CD4-positive, alpha-beta T cell (primary cell): ENCODE results near the gene ZNF506. TPM values are rescaled to one million over a fixed set of nuclear protein-coding genes. Genes with fewer than 3 reads are reported as not detected.
"Not testable (repeated sequence)": the region's sequence is repeated elsewhere in the genome, so short reads cannot be mapped to it uniquely, and the experiment has no call there.

Experiments used
- ATAC-seq: fragments of 200-7000 bp; cut with Tn5 transposase; one replicate; pipeline ENCODE4 v1.10.0; 2022; ENCODE audit warnings: mild to moderate bottlenecking; ENCODE audit not compliant: poor library complexity
- CTCF ChIA-PET: fragments of 350-600 bp; sonication (Branson Sonifier 250); formaldehyde crosslinking; loops from one replicate; lab custom pipeline; 2021; ENCODE audit warnings: antibody characterized with exemption, inconsistent platforms; lab: Charles Lee
- POLR2A ChIA-PET: fragments of 350-600 bp; sonication (Branson Sonifier 250); formaldehyde crosslinking; loops from one replicate; lab custom pipeline; 2021; ENCODE audit warnings: antibody characterized with exemption, inconsistent platforms; lab: Charles Lee
- DNase-seq, 14 experiments: peaks; one replicate each; pipeline ENCODE4 v3.0.0-alpha.2; 2013 to 2020; ENCODE audit warnings: mixed read lengths in 2 of 14
- H3K27ac ChIP-seq, 2 donors: one replicate each; pipeline versions ENCODE4 v1.5.1 to v1.7.0; 2013; ENCODE audit warnings: low read length in 2 of 2, low read depth in 1 of 2, mild to moderate bottlenecking in 1 of 2
- H3K27me3 ChIP-seq, 2 experiments: 1 replicate in 1 of 2; 2 replicates in 1 of 2; pipeline versions ENCODE4 v1.6.1 to v1.7.0; 2013; ENCODE audit warnings: low read length in 2 of 2, control low read depth in 1 of 2, mild to moderate bottlenecking in 1 of 2, moderate library complexity in 1 of 2; ENCODE audit not compliant: insufficient read depth in 2 of 2, control insufficient read depth in 1 of 2
- H3K36me3 ChIP-seq: one replicate; pipeline ENCODE4 v1.6.1; 2013; ENCODE audit warnings: low read length, control low read depth; ENCODE audit not compliant: insufficient read depth
- H3K4me1 ChIP-seq: one replicate; pipeline ENCODE4 v1.6.1; 2013; ENCODE audit warnings: low read length, control low read depth; ENCODE audit not compliant: insufficient read depth
- H3K4me3 ChIP-seq: one replicate; pipeline ENCODE4 v1.5.1; 2013; ENCODE audit warnings: mild to moderate bottlenecking, low read length, moderate library complexity
- H3K9me3 ChIP-seq, 2 experiments: 1 replicate in 1 of 2; 2 replicates in 1 of 2; pipeline versions ENCODE4 v1.6.1 to v1.7.0; 2013; ENCODE audit warnings: low read length in 2 of 2, mild to moderate bottlenecking in 2 of 2, control low read depth in 1 of 2, moderate library complexity in 1 of 2; ENCODE audit not compliant: control insufficient read depth in 1 of 2, insufficient read depth in 1 of 2
- H3K27ac Mint-ChIP-seq: one replicate; pipeline ENCODE4 v1.8.0; 2020; ENCODE audit warnings: mixed read lengths
- H3K27me3 Mint-ChIP-seq: one replicate; pipeline ENCODE4 v1.8.0; 2021; ENCODE audit warnings: mixed read lengths
- H3K36me3 Mint-ChIP-seq: one replicate; pipeline ENCODE4 v1.8.0; 2021; ENCODE audit warnings: low read depth, mixed read lengths
- H3K4me1 Mint-ChIP-seq: one replicate; pipeline ENCODE4 v1.8.0; 2021; ENCODE audit warnings: low read depth, mixed read lengths
- H3K4me3 Mint-ChIP-seq: one replicate; pipeline ENCODE4 v1.8.0; 2020; ENCODE audit warnings: mild to moderate bottlenecking, mixed read lengths
- H3K9me3 Mint-ChIP-seq: one replicate; pipeline ENCODE4 v1.8.0; 2020; ENCODE audit warnings: mixed read lengths
- CTCF ChIP-seq: fragments of 200-600 bp; IDR thresholded peaks from one replicate; pipeline ENCODE4 v1.8.0; 2022; ENCODE audit warnings: antibody characterized with exemption, mild to moderate bottlenecking
- intact Hi-C, 2 experiments: fragments of 100-400 bp; cut with DNase I in 1 of 2; cut with micrococcal nuclease in 1 of 2; formaldehyde crosslinking; loops; one replicate each; pipeline versions ENCODE4 v1.15.1 to v1.9.0; 2023 to 2025; cut with DNase I, micrococcal nuclease
- total RNA-seq, 174 experiments: library from RNA in 2 of 174; stranded (reverse) in 2 of 174; gene quantifications; one replicate each; pipeline ENCODE4 v1.2.3 and lab custom pipeline; 2021 to 2026

Gene ZNF506
- total RNA-seq, 2 experiments from 2014 or later = 48.0 to 50.7 TPM

- Mint-ChIP-seq H3K27ac (no peak overlapping the region), H3K9me3 (no peaks in the 10 kb centered on the region), H3K4me1 (no peaks in the 10 kb centered on the region), H3K36me3 (no peaks in the 10 kb centered on the region), H3K4me3 (no peak overlapping the region), H3K27me3 (no peaks in the 10 kb centered on the region)
- no peaks in the 10 kb centered on the region for H3K4me1 ChIP-seq
- no peak for ATAC-seq
- peak in 1 of 14 experiments; percentile 13 for DNase-seq
- no peak overlapping the region for H3K27ac ChIP-seq
- ChIA-PET CTCF (no interaction called here), POLR2A (no interaction called here)
- TF ChIP-seq CTCF = no peak
- H3K9me3 ChIP-seq = peaks cover 0 to 25% of the 10 kb centered on the region in 2 experiments
- H3K4me3 ChIP-seq = no peak overlapping the region
- intact Hi-C loops = loop anchor here in 1 of 2 experiments (5.0 kb wide), 2 partner anchors 211 to 214 kb away; no protein-coding TSS in a partner anchor
- H3K27me3 ChIP-seq = no peaks in the 10 kb centered on the region
- H3K36me3 ChIP-seq = no peaks in the 10 kb centered on the region
Observed at GRCh38 chr19:19746286-19747213, 75.0 kb downstream of the ZNF506 start.

- H3K27ac Mint-ChIP-seq = no peak overlapping the region
- no peak overlapping the region for H3K4me3 Mint-ChIP-seq
- ChIA-PET CTCF (no interaction called here), POLR2A (interaction anchor here (0.9 kb wide), 1 partner anchor 13 kb away, joined by 3 read pairs; the partner anchor contains the start of gene ZNF14)
- no peaks in the 10 kb centered on the region for H3K4me1 Mint-ChIP-seq
- H3K9me3 Mint-ChIP-seq = no peaks in the 10 kb centered on the region
- intact Hi-C loops = loop anchor here in 1 of 2 experiments (5.0 kb wide), 2 partner anchors 212 to 213 kb away; no protein-coding TSS in a partner anchor
- H3K36me3 Mint-ChIP-seq = no peaks in the 10 kb centered on the region
- H3K27me3 Mint-ChIP-seq = no peaks in the 10 kb centered on the region
- Histone ChIP-seq H3K4me1 (no peaks in the 10 kb centered on the region), H3K4me3 (no peak overlapping the region), H3K27ac (no peak overlapping the region), H3K27me3 (no peaks in the 10 kb centered on the region), H3K9me3 (peaks cover 0 to 25% of the 10 kb centered on the region in 2 experiments), H3K36me3 (no peaks in the 10 kb centered on the region)
- peak in 2 of 14 experiments; percentile 20 to 32 for DNase-seq
- no peak for TF ChIP-seq CTCF
- ATAC-seq = peak; percentile 65
Observed at GRCh38 chr19:19745496-19746285, 75.9 kb downstream of the ZNF506 start.

GRCh38 chr19:19744641-19745040, 76.9 kb downstream of the ZNF506 start:
- Mint-ChIP-seq H3K27ac (no peak overlapping the region), H3K27me3 (no peaks in the 10 kb centered on the region), H3K4me3 (no peak overlapping the region), H3K9me3 (no peaks in the 10 kb centered on the region), H3K36me3 (no peaks in the 10 kb centered on the region), H3K4me1 (no peaks in the 10 kb centered on the region)
- H3K4me1 ChIP-seq = no peaks in the 10 kb centered on the region
- DNase-seq = no peak
- no peaks in the 10 kb centered on the region for H3K27me3 ChIP-seq
- no peak for ATAC-seq
- ChIA-PET POLR2A (interaction anchor here (0.9 kb wide), 1 partner anchor 12 kb away, joined by 3 read pairs; the partner anchor contains the start of gene ZNF14), CTCF (no interaction called here)
- H3K4me3 ChIP-seq = no peak overlapping the region
- no peaks in the 10 kb centered on the region for H3K36me3 ChIP-seq
- intact Hi-C loops = loop anchor here in 1 of 2 experiments (5.0 kb wide), 2 partner anchors 212 to 213 kb away; no protein-coding TSS in a partner anchor
- no peak overlapping the region for H3K27ac ChIP-seq
- H3K9me3 ChIP-seq = peaks cover 0 to 20% of the 10 kb centered on the region in 2 experiments
- no peak for TF ChIP-seq CTCF

GRCh38 chr19:19743921-19744320, 77.6 kb downstream of the ZNF506 start:
- H3K4me1 ChIP-seq, H3K4me3 Mint-ChIP-seq, H3K27me3 Mint-ChIP-seq, H3K27ac Mint-ChIP-seq, H3K4me3 ChIP-seq, H3K36me3 Mint-ChIP-seq, H3K4me1 Mint-ChIP-seq, DNase-seq, H3K27me3 ChIP-seq, H3K27ac ChIP-seq, POLR2A ChIA-PET, H3K9me3 Mint-ChIP-seq, CTCF ChIA-PET, ATAC-seq, H3K36me3 ChIP-seq, intact Hi-C loops: not testable (repeated sequence)
- H3K9me3 ChIP-seq = peaks cover 0 to 20% of the 10 kb centered on the region in 2 experiments
